Ovary (tissue), 9 donors: ENCODE results near the gene STT3B. TPM values are rescaled to one million over a fixed set of nuclear protein-coding genes. Genes with fewer than 3 reads are reported as not detected.
A peak's percentile ranks its signal among the peaks of the same experiment; 100 is the strongest.

Experiments used
- DNase-seq, 5 donors: peaks; one replicate each; pipeline ENCODE4 v3.0.0-alpha.2; 2019 to 2020
- H3K27ac ChIP-seq, 2 donors: fragments of 200-600 bp; one replicate each; pipeline versions ENCODE4 v1.5.1 to v1.8.0; 2019 to 2022
- H3K27me3 ChIP-seq: fragments of 200-600 bp; one replicate; pipeline ENCODE4 v1.8.0; 2022
- H3K36me3 ChIP-seq: fragments of 200-600 bp; sonication (generic); one replicate; pipeline ENCODE4 v1.5.1; 2019
- H3K4me1 ChIP-seq: one replicate; pipeline ENCODE4 v1.8.1; 2013; ENCODE audit warnings: mild to moderate bottlenecking, moderate library complexity; ENCODE audit not compliant: insufficient read depth
- H3K4me3 ChIP-seq: fragments of 200-600 bp; sonication (generic); one replicate; pipeline ENCODE4 v1.5.1; 2017
- H3K9me3 ChIP-seq, 2 donors: fragments of 200-600 bp in 1 of 2; sonication (generic) in 1 of 2; one replicate each; pipeline versions ENCODE4 v1.5.1 to v1.8.1; 2013 to 2019; ENCODE audit warnings: mild to moderate bottlenecking in 1 of 2, moderate library complexity in 1 of 2
- EP300 ChIP-seq: sonication (generic); formaldehyde crosslinking; IDR thresholded peaks from one replicate; pipeline ENCODE4 v1.6.1; 2017; ENCODE audit warnings: antibody characterized with exemption
- POLR2A ChIP-seq: fragments of 450-650 bp; IDR thresholded peaks from one replicate; pipeline ENCODE4 v1.6.1; 2017; ENCODE audit warnings: antibody characterized with exemption, mild to moderate bottlenecking, moderate library complexity
- WGBS, 3 donors: extraction: QIAGEN DNeasy Blood & Tissue Kit in 1 of 3; methylation state at CpG; one replicate each; pipeline versions ENCODE4 v1.1.5 to v1.1.7; 2013 to 2017; 5-methylcytosine and 5-hydroxymethylcytosine counted together
- intact Hi-C, 4 donors: fragments of 100-400 bp; cut with DNase I; formaldehyde crosslinking; loops; one replicate each; pipeline versions ENCODE4 v1.11.0 to v1.15.1; 2022 to 2023
- polyA plus RNA-seq, 2 donors: library from polyadenylated mRNA; stranded (reverse); fragments of 200-250 nt in 1 of 2; fragments of 350-450 nt in 1 of 2; fragmentation: Illumina TruSeq in 1 of 2; extraction: RNeasy Lipid Tissue Mini Kit (QIAGEN cat#74804) in 1 of 2; gene quantifications; one replicate each; pipeline ENCODE4 v1.2.3, GENCODE V29; 2013 to 2014
- total RNA-seq, 7 donors: library from RNA; depleted of rRNA in 2 of 7; stranded (reverse); fragments of >200 nt in 2 of 7; fragmentation: NEBNext Ultra II Directional in 3 of 7; extraction: Animal tissue kit (Norgen Biotek cat#: 25700) in 3 of 7; gene quantifications; one replicate each; pipeline versions ENCODE4 v1.1.0 to v1.2.4, GENCODE V29; 2016 to 2023
- TF ChIP-seq, protein P1 (sequence below), 3 donors: fragments of 450-650 bp in 2 of 3; fragments of 200-600 bp in 1 of 3; IDR thresholded peaks; one replicate each; pipeline versions ENCODE4 v1.5.1 to v1.8.0; 2016 to 2022; ENCODE audit warnings: antibody characterized with exemption in 3 of 3, mild to moderate bottlenecking in 1 of 3
- donor health status: DM: no; HTN: no; CAD: no; lungs with moderate emphysema.
- donor health status: DM: no; HTN: no; CAD: no.
- donor health status: Bipolar disorder and iron deficiency.
- donor health status: DM: yes; HTN: yes; CAD: no.
- donor health status: DM: no; HTN: no; CAD: no.
- donor health status: DM: yes; HTN: yes; CAD: no.

Gene STT3B
- total and polyA plus RNA-seq, 9 donors: 79.8 to 233 (median 137) TPM

DNA sequence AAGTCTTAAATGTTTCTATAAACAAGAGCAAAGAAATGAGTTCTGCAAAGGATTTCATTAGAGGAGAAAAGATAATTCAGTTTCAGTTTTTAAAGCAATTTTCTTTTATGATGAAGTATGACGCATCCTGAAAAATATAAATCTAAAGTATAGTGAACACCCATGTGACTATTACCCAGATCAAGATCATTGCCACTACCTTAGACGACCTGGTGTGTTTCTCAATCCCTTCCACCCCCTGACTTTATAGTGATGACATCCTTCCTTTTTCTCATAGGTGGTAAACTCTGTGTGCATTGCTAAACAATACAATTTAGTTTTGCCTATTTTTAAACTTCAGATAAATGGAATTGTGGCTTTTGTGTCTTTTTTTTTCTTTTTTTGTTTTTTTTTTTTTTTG is 8.4 kb downstream of the STT3B start:
- Histone ChIP-seq H3K4me3 (no peak overlapping the region), H3K9me3 (no peaks in the 10 kb centered on the region), H3K27ac (no peak overlapping the region), H3K36me3 (no peaks in the 10 kb centered on the region), H3K27me3 (no peaks in the 10 kb centered on the region), H3K4me1 (peaks cover 6% of the 10 kb centered on the region)
- intact Hi-C loops: no loop called here
- TF ChIP-seq, protein P1, sequence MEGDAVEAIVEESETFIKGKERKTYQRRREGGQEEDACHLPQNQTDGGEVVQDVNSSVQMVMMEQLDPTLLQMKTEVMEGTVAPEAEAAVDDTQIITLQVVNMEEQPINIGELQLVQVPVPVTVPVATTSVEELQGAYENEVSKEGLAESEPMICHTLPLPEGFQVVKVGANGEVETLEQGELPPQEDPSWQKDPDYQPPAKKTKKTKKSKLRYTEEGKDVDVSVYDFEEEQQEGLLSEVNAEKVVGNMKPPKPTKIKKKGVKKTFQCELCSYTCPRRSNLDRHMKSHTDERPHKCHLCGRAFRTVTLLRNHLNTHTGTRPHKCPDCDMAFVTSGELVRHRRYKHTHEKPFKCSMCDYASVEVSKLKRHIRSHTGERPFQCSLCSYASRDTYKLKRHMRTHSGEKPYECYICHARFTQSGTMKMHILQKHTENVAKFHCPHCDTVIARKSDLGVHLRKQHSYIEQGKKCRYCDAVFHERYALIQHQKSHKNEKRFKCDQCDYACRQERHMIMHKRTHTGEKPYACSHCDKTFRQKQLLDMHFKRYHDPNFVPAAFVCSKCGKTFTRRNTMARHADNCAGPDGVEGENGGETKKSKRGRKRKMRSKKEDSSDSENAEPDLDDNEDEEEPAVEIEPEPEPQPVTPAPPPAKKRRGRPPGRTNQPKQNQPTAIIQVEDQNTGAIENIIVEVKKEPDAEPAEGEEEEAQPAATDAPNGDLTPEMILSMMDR (IDR thresholded peaks at IDR 0.05): no peak
- TF ChIP-seq POLR2A (no peak), EP300 (no peak)
- no peak for DNase-seq
- 62 to 65% (median 63%) methylated on average over 2 of the region's 2 CpGs for WGBS, 3 donors

DNA sequence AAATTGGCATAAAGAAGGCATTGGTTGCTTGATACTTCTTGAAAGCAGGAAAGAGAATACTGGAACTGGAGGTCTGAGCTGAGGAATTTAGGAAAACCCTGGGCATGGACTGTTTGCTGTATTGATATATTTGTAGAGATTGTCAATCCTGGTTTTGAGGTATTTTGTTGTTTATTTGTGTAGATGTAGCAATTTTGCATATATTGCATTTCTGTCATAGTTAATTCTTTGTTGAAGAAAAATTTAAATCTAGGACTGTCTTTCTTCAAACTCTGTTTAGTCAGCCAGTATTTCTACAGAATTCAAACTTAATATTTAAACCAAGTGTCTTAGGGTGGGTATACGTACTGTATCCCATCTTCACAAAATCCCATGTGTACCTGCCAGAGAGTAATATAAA is 9.5 kb downstream of the STT3B start:
- 95 to 97% (median 95%) methylated on average over 1 of the region's 1 CpG for WGBS, 3 donors
- no peak for DNase-seq
- Histone ChIP-seq H3K9me3 (no peaks in the 10 kb centered on the region), H3K4me1 (peaks cover 3% of the 10 kb centered on the region), H3K36me3 (no peaks in the 10 kb centered on the region), H3K4me3 (no peak overlapping the region), H3K27ac (no peak overlapping the region), H3K27me3 (no peaks in the 10 kb centered on the region)
- intact Hi-C loops: no loop called here
- TF ChIP-seq EP300: no peak
- TF ChIP-seq POLR2A: no peak
- TF ChIP-seq, protein P1 (IDR thresholded peaks at IDR 0.05): no peak

DNA sequence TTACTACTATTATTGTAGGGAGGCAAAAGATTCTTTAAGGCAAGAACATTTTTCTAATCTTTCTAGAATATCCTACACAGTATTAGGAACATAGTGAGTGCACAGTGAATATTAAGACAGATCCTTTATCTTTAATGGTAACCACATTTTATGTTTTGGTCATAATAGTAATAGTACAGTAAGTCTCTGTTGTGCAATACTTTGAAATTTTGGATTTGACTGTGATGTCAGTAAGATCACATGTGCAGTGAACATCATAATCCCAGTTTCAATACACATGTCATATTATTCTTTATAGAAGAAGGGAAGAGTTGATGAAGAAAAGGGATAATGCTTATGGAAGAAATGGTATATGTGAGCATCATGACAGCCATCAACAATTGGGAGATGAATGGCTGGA is 10.7 kb downstream of the STT3B start:
- Histone ChIP-seq H3K27me3 (no peaks in the 10 kb centered on the region), H3K9me3 (no peaks in the 10 kb centered on the region), H3K4me3 (no peak overlapping the region), H3K36me3 (no peaks in the 10 kb centered on the region), H3K4me1 (peaks cover 5% of the 10 kb centered on the region), H3K27ac (no peak overlapping the region)
- no peak for DNase-seq
- TF ChIP-seq, protein P1 (IDR thresholded peaks at IDR 0.05): no peak
- TF ChIP-seq EP300 (no peak), POLR2A (no peak)
- intact Hi-C loops: no loop called here

DNA sequence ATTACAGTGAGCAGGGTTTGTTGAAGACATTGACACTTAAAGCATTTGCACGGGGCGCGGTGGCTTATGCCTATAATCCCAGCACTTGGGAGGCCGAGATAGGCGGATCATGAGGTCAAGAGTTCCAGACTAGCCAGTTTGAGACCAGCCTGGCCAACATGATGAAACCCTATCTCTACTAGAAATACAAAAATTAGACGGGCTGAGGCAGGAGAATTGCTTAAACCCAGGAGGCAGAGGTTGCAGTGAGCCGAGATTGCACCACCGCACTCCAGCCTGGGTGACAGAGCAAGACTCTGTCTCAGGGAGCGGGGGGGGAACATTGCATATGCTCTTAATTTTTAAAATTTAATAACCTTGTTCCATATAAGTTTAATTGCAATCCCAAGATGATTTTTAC is 11.9 kb downstream of the STT3B start:
- no peak overlapping the region for H3K27ac ChIP-seq
- intact Hi-C loops: no loop called here
- TF ChIP-seq, protein P1 (IDR thresholded peaks at IDR 0.05): no peak
- TF ChIP-seq EP300 (no peak), POLR2A (no peak)
- H3K4me1 ChIP-seq: peaks cover 5% of the 10 kb centered on the region
- H3K4me3 ChIP-seq: no peak overlapping the region
- no peaks in the 10 kb centered on the region for H3K36me3 ChIP-seq
- no peaks in the 10 kb centered on the region for H3K9me3 ChIP-seq
- no peaks in the 10 kb centered on the region for H3K27me3 ChIP-seq
- peak in 1 of 5 donors; percentile 29 for DNase-seq
- 45 to 64% (median 49%) methylated on average over 9 of the region's 9 CpGs for WGBS, 3 donors

DNA sequence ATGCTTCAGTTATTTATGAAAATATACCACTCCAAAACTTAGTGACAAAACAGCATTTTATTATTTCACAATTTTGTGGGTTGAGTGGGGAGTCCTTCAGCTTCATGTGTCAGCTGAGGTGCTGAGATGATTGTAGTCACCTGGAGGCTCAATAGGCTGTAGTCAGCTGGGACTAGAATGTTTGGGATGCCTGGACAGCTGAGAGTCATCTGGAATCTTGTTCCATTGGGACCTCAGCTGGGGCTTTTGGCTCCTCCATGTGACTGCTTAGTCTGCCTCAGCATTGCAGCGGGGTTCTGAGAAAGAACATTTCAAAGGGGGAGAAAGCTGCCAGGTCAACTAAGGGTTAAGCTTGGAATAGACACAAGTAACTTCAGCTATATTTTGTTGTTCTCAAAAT is 13.4 kb downstream of the STT3B start:
- intact Hi-C loops: no loop called here
- H3K36me3 ChIP-seq: no peaks in the 10 kb centered on the region
- TF ChIP-seq, protein P1 (IDR thresholded peaks at IDR 0.05): no peak
- no peak for TF ChIP-seq POLR2A
- TF ChIP-seq EP300: no peak
- 50 to 62% (median 56%) methylated on average over 1 of the region's 1 CpG for WGBS, 3 donors
- peaks cover 7% of the 10 kb centered on the region for H3K4me1 ChIP-seq
- DNase-seq: no peak
- no peaks in the 10 kb centered on the region for H3K9me3 ChIP-seq
- no peaks in the 10 kb centered on the region for H3K27me3 ChIP-seq
- no peak overlapping the region for H3K4me3 ChIP-seq
- H3K27ac ChIP-seq: no peak overlapping the region
